Measurements from ENCODE around the gene HAAO. TPM values are rescaled to one million over a fixed set of nuclear protein-coding genes. Genes with fewer than 3 reads are reported as not detected.
A peak's percentile ranks its signal among the peaks of the same experiment; 100 is the strongest.

HAAO gene
- total and polyA plus RNA-seq, 7 donors: 0.78 to 4.9 (median 0.93) TPM

- Histone ChIP-seq H3K27me3 (ENCODE audit: insufficient read depth in 3 of 3, low read length in 2 of 3) (no peaks in the 10 kb centered on the region), H3K4me3 (no peak overlapping the region), H3K4me1 (no peaks in the 10 kb centered on the region), H3K27ac (no peak overlapping the region), H3K36me3 (ENCODE audit: insufficient read depth in 1 of 2, low read depth in 1 of 2) (no peaks in the 10 kb centered on the region), H3K9me3 (no peaks in the 10 kb centered on the region)
- intact Hi-C loops (cut with DNase I): loop anchor here in 1 of 2 donors (10.0 kb wide), 1 partner anchor 276 kb away; the partner anchor contains the start of gene KCNG3
- WGBS, 3 donors: 66 to 72% (median 68%) methylated on average over 18 to 19 of the region's 19 CpGs
- TF ChIP-seq CTCF (IDR thresholded peaks at IDR 0.05): peak; percentile 48
- ATAC-seq: peak; percentile 73 to 93 (median 84)
- DNase-seq: no peak
Measured at GRCh38 chr2:42770288-42771131, 21.9 kb downstream of the HAAO start.

DNA sequence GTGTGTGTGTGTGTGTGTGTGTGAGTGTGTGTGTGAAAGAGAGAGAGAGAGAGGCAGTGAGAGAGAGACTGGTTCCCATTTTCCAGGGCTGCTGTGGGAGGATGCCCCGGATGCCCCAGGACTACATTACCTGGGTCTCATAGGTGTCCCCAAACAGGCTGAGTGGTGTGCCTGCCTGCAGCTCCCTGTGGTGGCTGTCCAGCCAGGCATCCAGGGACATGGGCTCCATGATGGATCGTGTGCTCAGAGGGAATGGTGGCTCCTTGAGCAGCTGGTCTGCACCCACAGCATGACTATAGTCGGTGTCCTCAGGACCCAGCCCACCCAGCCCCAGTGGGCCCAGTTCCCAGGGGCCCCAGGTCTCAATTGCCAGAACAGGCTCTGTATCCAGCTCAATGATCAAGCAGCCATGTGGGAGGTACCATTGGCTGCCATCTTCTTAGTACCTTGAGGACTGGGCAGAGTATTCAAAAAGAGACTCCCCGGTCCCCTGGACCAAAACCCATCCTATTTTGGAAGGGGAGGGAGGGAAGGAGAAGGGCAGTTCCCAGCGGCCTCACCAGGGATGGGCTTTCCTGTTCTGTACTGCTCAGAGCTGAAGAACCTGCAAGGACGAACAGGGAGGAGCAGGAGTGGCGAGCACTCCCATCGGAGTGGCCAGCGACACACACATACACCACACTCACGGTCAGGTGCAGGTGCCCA is 22.6 kb downstream of the HAAO start:
- DNase-seq (no peak), ATAC-seq (no peak)
- H3K27ac ChIP-seq: no peak overlapping the region
- H3K4me1 ChIP-seq: no peaks in the 10 kb centered on the region
- H3K4me3 ChIP-seq: no peak overlapping the region
- intact Hi-C loops (cut with DNase I): loop anchor here in 1 of 2 donors (10.0 kb wide), 1 partner anchor 275 kb away; the partner anchor contains the start of gene KCNG3
- no peaks in the 10 kb centered on the region for H3K36me3 ChIP-seq (ENCODE audit: insufficient read depth in 1 of 2, low read depth in 1 of 2)
- no peak for TF ChIP-seq CTCF (IDR thresholded peaks at IDR 0.05)
- H3K9me3 ChIP-seq: no peaks in the 10 kb centered on the region
- 88 to 91% (median 90%) methylated on average over 10 of the region's 10 CpGs for WGBS, 3 donors
- H3K27me3 ChIP-seq (ENCODE audit: insufficient read depth in 3 of 3, low read length in 2 of 3): no peaks in the 10 kb centered on the region

- 63 to 64% (median 63%) methylated on average over 3 of the region's 3 CpGs for WGBS, 3 donors
- ATAC-seq: no peak
- intact Hi-C loops (cut with DNase I): no loop called here
Measured at GRCh38 chr2:42768706-42769256, 23.6 kb downstream of the HAAO start.

More at GRCh38 chr2:42768706-42769256, 23.6 kb downstream of the HAAO start:
- Histone ChIP-seq H3K36me3 (ENCODE audit: insufficient read depth in 1 of 2, low read depth in 1 of 2) (no peaks in the 10 kb centered on the region), H3K27me3 (ENCODE audit: insufficient read depth in 3 of 3, low read length in 2 of 3) (no peaks in the 10 kb centered on the region), H3K27ac (no peak overlapping the region), H3K4me1 (no peaks in the 10 kb centered on the region), H3K4me3 (no peak overlapping the region), H3K9me3 (no peaks in the 10 kb centered on the region)
- no peak for DNase-seq
- no peak for TF ChIP-seq CTCF (IDR thresholded peaks at IDR 0.05)
